BE2C (cell line): Measurements from ENCODE around the gene SLC44A1.

Experiments
- DNase-seq: peaks from one replicate; pipeline ENCODE4 v3.0.0-alpha.2; 2020
- H3K27me3 ChIP-seq: fragments of 250-450 bp; sonication (Bioruptor Pico); 2 replicates; pipeline ENCODE4 v1.5.1; 2020; ENCODE audit warnings: mild to moderate bottlenecking
- H3K36me3 ChIP-seq: fragments of 250-450 bp; sonication (Bioruptor Pico); 2 replicates; pipeline ENCODE4 v1.5.1; 2020; ENCODE audit warnings: mild to moderate bottlenecking
- H3K4me1 ChIP-seq: fragments of 250-450 bp; sonication (Bioruptor Pico); 2 replicates; pipeline ENCODE4 v1.5.1; 2020
- H3K4me3 ChIP-seq: 2 replicates; pipeline ENCODE4 v1.5.1; 2011; ENCODE audit warnings: low read depth, low read length
- H3K9me3 ChIP-seq: fragments of 250-450 bp; sonication (Bioruptor Pico); 2 replicates; pipeline ENCODE4 v1.5.1; 2020
- CTCF ChIP-seq: IDR thresholded peaks from 2 replicates; pipeline ENCODE4 v1.5.1; 2012; ENCODE audit warnings: mild to moderate bottlenecking, low read depth, low read length

The SLC44A1 gene

GRCh38 chr9:105341434-105342146 is 97.1 kb downstream of the SLC44A1 start:
- Histone ChIP-seq H3K9me3 (no peaks in the 10 kb centered on the region), H3K36me3 (no peaks in the 10 kb centered on the region), H3K4me1 (no peaks in the 10 kb centered on the region), H3K27me3 (no peaks in the 10 kb centered on the region; the same call in 1 of the 2 replicates), H3K4me3 (no peak overlapping the region)
- TF ChIP-seq CTCF, result no peak
- no peak for DNase-seq

GRCh38 chr9:105342147-105342505 is 97.7 kb downstream of the SLC44A1 start:
- DNase-seq, result no peak
- Histone ChIP-seq H3K4me1 (no peaks in the 10 kb centered on the region), H3K4me3 (no peak overlapping the region), H3K36me3 (no peaks in the 10 kb centered on the region), H3K9me3 (no peaks in the 10 kb centered on the region), H3K27me3 (no peaks in the 10 kb centered on the region; the same call in 1 of the 2 replicates)
- TF ChIP-seq CTCF, result no peak

GRCh38 chr9:105344283-105344682 is 99.8 kb downstream of the SLC44A1 start:
- DNase-seq, result no peak
- no peaks in the 10 kb centered on the region for H3K9me3 ChIP-seq
- TF ChIP-seq CTCF, result no peak

GRCh38 chr9:105345626-105346025 is 101.2 kb downstream of the SLC44A1 start:
- TF ChIP-seq CTCF, result no peak
- H3K4me3 ChIP-seq, result no peak overlapping the region

More at GRCh38 chr9:105344283-105344682, 99.8 kb downstream of the SLC44A1 start:
- no peaks in the 10 kb centered on the region for H3K36me3 ChIP-seq
- H3K27me3 ChIP-seq, result no peaks in the 10 kb centered on the region; the same call in 1 of the 2 replicates
- H3K4me3 ChIP-seq, result no peak overlapping the region
- no peaks in the 10 kb centered on the region for H3K4me1 ChIP-seq

GRCh38 chr9:105346273-105346672 is 101.8 kb downstream of the SLC44A1 start:
- Histone ChIP-seq H3K9me3 (no peaks in the 10 kb centered on the region), H3K4me1 (no peaks in the 10 kb centered on the region), H3K36me3 (no peaks in the 10 kb centered on the region), H3K4me3 (no peak overlapping the region), H3K27me3 (no peaks in the 10 kb centered on the region; the same call in 1 of the 2 replicates)
- no peak for TF ChIP-seq CTCF
- no peak for DNase-seq

More at GRCh38 chr9:105345626-105346025, 101.2 kb downstream of the SLC44A1 start:
- Histone ChIP-seq H3K27me3 (no peaks in the 10 kb centered on the region; the same call in 1 of the 2 replicates), H3K36me3 (no peaks in the 10 kb centered on the region), H3K9me3 (no peaks in the 10 kb centered on the region), H3K4me1 (no peaks in the 10 kb centered on the region)
- DNase-seq, result no peak

GRCh38 chr9:105354448-105354847 is 110.0 kb downstream of the SLC44A1 start:
- no peaks in the 10 kb centered on the region for H3K9me3 ChIP-seq
- no peaks in the 10 kb centered on the region for H3K4me1 ChIP-seq
- H3K4me3 ChIP-seq, result no peak overlapping the region
- no peaks in the 10 kb centered on the region for H3K27me3 ChIP-seq
- no peak for TF ChIP-seq CTCF
- H3K36me3 ChIP-seq, result no peaks in the 10 kb centered on the region
- no peak for DNase-seq
